ENCODE data around the gene NDUFS2. TPM values are rescaled to one million over a fixed set of nuclear protein-coding genes. Genes with fewer than 3 reads are reported as not detected.

The NDUFS2 gene
- total and polyA plus RNA-seq, 3 donors from 2014 or later, result 82.9 to 129 (median 117) TPM

DNA sequence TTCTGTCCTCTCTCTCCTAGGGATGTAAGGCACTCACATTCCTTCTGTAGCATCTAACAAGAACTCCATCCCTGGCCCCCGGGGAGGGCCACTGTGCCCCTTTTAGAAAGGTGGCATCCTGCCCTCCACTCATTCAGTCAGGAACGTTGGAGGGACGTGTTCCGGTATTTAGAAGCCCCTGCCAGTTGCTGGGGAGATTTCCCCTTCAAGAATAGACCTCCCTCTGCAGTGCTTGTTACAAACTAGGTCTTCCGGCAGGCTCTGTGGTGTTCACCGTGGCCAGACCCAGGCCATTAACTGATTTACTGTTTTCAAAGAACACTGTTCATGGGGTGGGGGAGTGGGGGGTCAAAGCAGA, 57.2 kb downstream of the NDUFS2 start:
- no peak for DNase-seq
- Histone ChIP-seq H3K9me3 (no peaks in the 10 kb centered on the region), H3K27me3 (no peaks in the 10 kb centered on the region), H3K27ac (no peak overlapping the region), H3K4me3 (peak overlapping the region; percentile 56 to 70), H3K36me3 (ENCODE audit: low read depth, missing control alignments) (no peaks in the 10 kb centered on the region), H3K4me1 (peaks cover 13% of the 10 kb centered on the region)
- WGBS, 2 donors, result 24 to 48% methylated on average over 6 of the region's 6 CpGs
- TF ChIP-seq POLR2A (IDR thresholded peaks at IDR 0.05), result no peak
- TF ChIP-seq, protein P1, sequence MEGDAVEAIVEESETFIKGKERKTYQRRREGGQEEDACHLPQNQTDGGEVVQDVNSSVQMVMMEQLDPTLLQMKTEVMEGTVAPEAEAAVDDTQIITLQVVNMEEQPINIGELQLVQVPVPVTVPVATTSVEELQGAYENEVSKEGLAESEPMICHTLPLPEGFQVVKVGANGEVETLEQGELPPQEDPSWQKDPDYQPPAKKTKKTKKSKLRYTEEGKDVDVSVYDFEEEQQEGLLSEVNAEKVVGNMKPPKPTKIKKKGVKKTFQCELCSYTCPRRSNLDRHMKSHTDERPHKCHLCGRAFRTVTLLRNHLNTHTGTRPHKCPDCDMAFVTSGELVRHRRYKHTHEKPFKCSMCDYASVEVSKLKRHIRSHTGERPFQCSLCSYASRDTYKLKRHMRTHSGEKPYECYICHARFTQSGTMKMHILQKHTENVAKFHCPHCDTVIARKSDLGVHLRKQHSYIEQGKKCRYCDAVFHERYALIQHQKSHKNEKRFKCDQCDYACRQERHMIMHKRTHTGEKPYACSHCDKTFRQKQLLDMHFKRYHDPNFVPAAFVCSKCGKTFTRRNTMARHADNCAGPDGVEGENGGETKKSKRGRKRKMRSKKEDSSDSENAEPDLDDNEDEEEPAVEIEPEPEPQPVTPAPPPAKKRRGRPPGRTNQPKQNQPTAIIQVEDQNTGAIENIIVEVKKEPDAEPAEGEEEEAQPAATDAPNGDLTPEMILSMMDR (IDR thresholded peaks at IDR 0.05), result no peak
- intact Hi-C loops (cut with DNase I; ENCODE audit: low total_unique reads), result no loop called here

DNA sequence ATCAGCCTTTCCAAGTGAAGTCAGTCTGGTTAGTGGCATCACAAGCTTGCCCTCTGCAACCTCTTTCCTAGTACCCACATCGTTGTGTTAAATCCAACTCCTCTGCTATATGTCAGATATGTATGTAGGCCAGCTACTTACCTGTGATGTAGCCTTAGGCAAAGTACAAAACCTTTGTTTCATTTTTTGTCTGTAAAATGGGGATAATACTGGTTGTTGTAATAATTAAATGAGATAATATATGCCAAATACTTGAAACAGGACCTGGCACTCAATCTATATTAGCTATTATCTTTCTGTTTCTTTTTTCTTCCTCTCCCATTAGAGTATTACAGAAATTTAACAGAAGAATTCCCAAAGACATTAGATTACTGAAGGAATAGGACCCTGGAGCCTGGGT, 57.6 kb downstream of the NDUFS2 start:
- TF ChIP-seq, protein P1 (IDR thresholded peaks at IDR 0.05), result no peak
- no peak for TF ChIP-seq POLR2A (IDR thresholded peaks at IDR 0.05)
- DNase-seq, result no peak
- Histone ChIP-seq H3K36me3 (ENCODE audit: low read depth, missing control alignments) (no peaks in the 10 kb centered on the region), H3K4me1 (peaks cover 13% of the 10 kb centered on the region), H3K27me3 (no peaks in the 10 kb centered on the region), H3K9me3 (no peaks in the 10 kb centered on the region), H3K4me3 (no peak overlapping the region), H3K27ac (no peak overlapping the region)
- intact Hi-C loops (cut with DNase I; ENCODE audit: low total_unique reads), result no loop called here
- WGBS, 2 donors, result 40 to 64% methylated on average over 1 of the region's 1 CpG

DNA sequence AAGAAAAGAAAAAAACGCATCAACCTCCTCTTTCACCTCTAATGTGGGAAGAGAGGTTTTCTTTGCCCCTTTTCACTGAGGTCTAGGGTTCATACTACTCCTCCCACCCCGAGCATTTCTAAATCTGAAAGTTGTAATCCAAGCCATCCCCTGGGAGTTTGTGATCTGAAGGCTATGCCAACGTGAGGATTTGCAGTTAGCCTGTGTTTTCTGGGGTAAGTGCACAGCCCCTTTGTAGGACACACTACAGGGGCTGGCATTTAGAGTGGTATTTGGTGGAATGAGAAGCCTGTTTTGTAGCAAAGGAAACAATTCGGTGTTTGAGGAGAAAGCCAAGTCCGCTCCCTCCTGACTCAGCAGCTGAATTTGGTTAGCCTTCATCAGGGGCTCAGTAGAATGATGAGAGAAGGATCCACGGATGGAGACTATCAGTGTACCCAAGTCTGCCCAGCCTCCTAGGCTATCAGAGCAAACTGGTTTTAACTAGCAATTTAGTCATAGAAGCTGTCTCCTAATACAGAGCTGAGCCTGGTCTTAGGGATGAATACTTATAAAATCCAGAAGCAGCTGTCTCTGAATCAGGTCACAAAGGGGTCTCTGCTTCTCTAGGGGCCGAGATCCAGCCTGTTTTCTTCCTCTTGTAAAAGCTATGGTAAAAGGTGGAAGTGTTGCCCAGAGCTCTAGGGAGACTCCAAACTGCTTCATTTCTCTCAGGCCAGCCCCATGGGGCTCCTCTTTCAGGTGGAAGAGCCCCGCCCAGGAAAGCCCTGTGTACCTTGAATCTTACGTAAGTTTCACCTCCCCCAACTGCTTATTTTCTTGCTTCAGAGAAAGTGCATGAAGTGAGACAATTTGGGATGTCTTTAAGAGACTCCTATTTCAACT, 58.5 kb downstream of the NDUFS2 start:
- TF ChIP-seq, protein P1 (IDR thresholded peaks at IDR 0.05), result no peak
- no peak for TF ChIP-seq POLR2A (IDR thresholded peaks at IDR 0.05)
- Histone ChIP-seq H3K27me3 (no peaks in the 10 kb centered on the region), H3K4me1 (peaks cover 13% of the 10 kb centered on the region), H3K9me3 (no peaks in the 10 kb centered on the region), H3K4me3 (no peak overlapping the region), H3K36me3 (ENCODE audit: low read depth, missing control alignments) (no peaks in the 10 kb centered on the region), H3K27ac (no peak overlapping the region)
- 53 to 59% methylated on average over 9 of the region's 9 CpGs for WGBS, 2 donors
- intact Hi-C loops (cut with DNase I; ENCODE audit: low total_unique reads), result no loop called here
- DNase-seq, result no peak

DNA sequence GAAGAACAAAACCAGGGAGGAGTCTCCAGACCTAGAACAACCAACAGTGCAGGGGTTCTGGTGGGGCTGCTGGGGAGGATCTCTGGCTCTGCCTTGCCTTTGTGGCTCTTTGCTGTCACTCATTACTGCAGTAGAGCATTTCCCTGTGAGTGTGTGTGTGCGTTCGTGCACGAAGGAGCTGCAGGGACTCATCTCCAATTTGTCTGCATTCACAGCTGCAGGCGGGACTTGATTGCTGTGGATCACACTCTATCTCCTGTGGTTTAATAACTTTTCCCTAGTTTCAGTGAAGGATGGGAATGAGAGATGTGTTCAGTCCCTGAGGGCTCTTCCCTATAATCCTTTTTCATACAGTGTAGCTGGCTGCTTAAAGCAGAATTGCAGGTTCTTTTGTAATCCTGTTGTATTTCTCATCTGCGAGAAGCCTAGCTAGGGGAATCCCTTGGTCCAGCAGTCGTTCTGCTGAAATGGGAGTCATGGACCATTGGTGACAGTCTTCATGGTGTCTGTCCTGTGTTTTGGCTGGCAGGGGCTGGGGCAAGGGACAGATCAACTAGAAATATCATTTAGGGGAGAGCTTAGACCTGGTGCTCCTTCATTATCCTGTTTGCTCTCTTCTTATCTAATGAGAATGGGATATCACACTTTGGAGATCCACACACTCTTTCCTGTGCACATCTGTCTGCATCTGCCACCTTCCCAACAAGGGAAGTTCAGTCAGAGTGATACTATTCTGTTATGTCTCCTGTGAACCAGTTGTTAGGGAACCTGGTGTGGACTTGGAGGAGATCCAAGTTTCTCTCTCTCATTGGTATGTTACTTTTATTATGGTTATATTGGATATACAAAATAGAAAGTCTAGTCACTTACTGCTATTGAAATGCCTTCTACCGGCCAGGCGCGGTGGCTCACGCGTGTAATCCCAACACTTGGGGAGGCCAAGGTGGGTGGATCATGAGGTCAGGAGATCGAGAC, 59.4 kb downstream of the NDUFS2 start:
- Histone ChIP-seq H3K27me3 (no peaks in the 10 kb centered on the region), H3K4me1 (peaks cover 20% of the 10 kb centered on the region), H3K9me3 (no peaks in the 10 kb centered on the region), H3K36me3 (ENCODE audit: low read depth, missing control alignments) (no peaks in the 10 kb centered on the region), H3K27ac (no peak overlapping the region), H3K4me3 (no peak overlapping the region)
- DNase-seq, result no peak
- intact Hi-C loops (cut with DNase I; ENCODE audit: low total_unique reads), result no loop called here
- TF ChIP-seq POLR2A (IDR thresholded peaks at IDR 0.05), result no peak
- TF ChIP-seq, protein P1 (IDR thresholded peaks at IDR 0.05), result no peak
- WGBS, 2 donors, result 75 to 84% methylated on average over 12 of the region's 12 CpGs

Small RNA genes within 50 kb of the gene (microRNA-seq; reads per million reads assigned to microRNA genes)
- gene MIR5187 (ENCODE audit: borderline number of aligned reads in 2 of 2, borderline replicate concordance in 1 of 2), result 0.69 to 0.70 reads per million in 2 donors

Other genes with a start within 250 kb of the NDUFS2 start
- 1 to 10 TPM in 1 of 2 donors, not detected in 1; 6.4 TPM for gene ITLN2, start 247.6 kb upstream of the NDUFS2 start, total RNA-seq
- gene ITLN2, start 247.6 kb upstream of the NDUFS2 start, polyA plus RNA-seq (ENCODE audit: insufficient read depth, low read depth, low replicate concordance), result 1.5 TPM
- 10 to 100 TPM; 34.5 to 38.3 TPM for gene F11R, start 181.2 kb upstream of the NDUFS2 start, total RNA-seq
- 54.0 TPM for gene F11R, start 181.2 kb upstream of the NDUFS2 start, polyA plus RNA-seq (ENCODE audit: insufficient read depth, low read depth, low replicate concordance)
- 100 to 1,000 TPM; 100 to 103 TPM for gene TSTD1, start 163.4 kb upstream of the NDUFS2 start, total RNA-seq
- 52.2 TPM for gene TSTD1, start 163.4 kb upstream of the NDUFS2 start, polyA plus RNA-seq (ENCODE audit: insufficient read depth, low read depth, low replicate concordance)
- gene USF1, start 156.4 kb upstream of the NDUFS2 start, total RNA-seq, result 10 to 100 TPM; 50.8 to 61.9 TPM
- gene USF1, start 156.4 kb upstream of the NDUFS2 start, polyA plus RNA-seq (ENCODE audit: insufficient read depth, low read depth, low replicate concordance), result 38.8 TPM
- 1 to 10 TPM in 1 of 2 donors, under 1 TPM in 1; 0.79 to 1.6 TPM for gene ARHGAP30, start 132.5 kb upstream of the NDUFS2 start, total RNA-seq
- 5.4 TPM for gene ARHGAP30, start 132.5 kb upstream of the NDUFS2 start, polyA plus RNA-seq (ENCODE audit: insufficient read depth, low read depth, low replicate concordance)
- gene NECTIN4, start 112.8 kb upstream of the NDUFS2 start, total RNA-seq, result 1 to 10 TPM in 1 of 2 donors, under 1 TPM in 1; 0.63 to 1.2 TPM
- gene NECTIN4, start 112.8 kb upstream of the NDUFS2 start, polyA plus RNA-seq (ENCODE audit: insufficient read depth, low read depth, low replicate concordance), result 1.3 TPM
- 10 to 100 TPM; 55.8 to 57.2 TPM for gene KLHDC9, start 104.0 kb upstream of the NDUFS2 start, total RNA-seq
- gene KLHDC9, start 104.0 kb upstream of the NDUFS2 start, polyA plus RNA-seq (ENCODE audit: insufficient read depth, low read depth, low replicate concordance), result 144 TPM
- gene PFDN2, start 84.3 kb upstream of the NDUFS2 start, total RNA-seq, result 10 to 100 TPM; 76.8 to 88.6 TPM
- 96.3 TPM for gene PFDN2, start 84.3 kb upstream of the NDUFS2 start, polyA plus RNA-seq (ENCODE audit: insufficient read depth, low read depth, low replicate concordance)
- gene NIT1, start 84.3 kb upstream of the NDUFS2 start, total RNA-seq, result 10 to 100 TPM; 44.8 to 51.1 TPM
- 51.1 TPM for gene NIT1, start 84.3 kb upstream of the NDUFS2 start, polyA plus RNA-seq (ENCODE audit: insufficient read depth, low read depth, low replicate concordance)
- gene DEDD, start 69.7 kb upstream of the NDUFS2 start, total RNA-seq, result 10 to 100 TPM; 53.8 to 54.0 TPM
- gene DEDD, start 69.7 kb upstream of the NDUFS2 start, polyA plus RNA-seq (ENCODE audit: insufficient read depth, low read depth, low replicate concordance), result 92.7 TPM
- 10 to 100 TPM; 36.9 to 68.3 TPM for gene UFC1, start 48.4 kb upstream of the NDUFS2 start, total RNA-seq
- 129 TPM for gene UFC1, start 48.4 kb upstream of the NDUFS2 start, polyA plus RNA-seq (ENCODE audit: insufficient read depth, low read depth, low replicate concordance)
- 10 to 100 TPM; 49.5 to 51.2 TPM for gene USP21, start 42.9 kb upstream of the NDUFS2 start, total RNA-seq
- 45.6 TPM for gene USP21, start 42.9 kb upstream of the NDUFS2 start, polyA plus RNA-seq (ENCODE audit: insufficient read depth, low read depth, low replicate concordance)
- 10 to 100 TPM; 19.5 to 24.8 TPM for gene PPOX, start 35.9 kb upstream of the NDUFS2 start, total RNA-seq
- gene PPOX, start 35.9 kb upstream of the NDUFS2 start, polyA plus RNA-seq (ENCODE audit: insufficient read depth, low read depth, low replicate concordance), result 20.5 TPM
- 10 to 100 TPM; 46.3 to 62.2 TPM for gene B4GALT3, start 24.9 kb upstream of the NDUFS2 start, total RNA-seq
- 56.2 TPM for gene B4GALT3, start 24.9 kb upstream of the NDUFS2 start, polyA plus RNA-seq (ENCODE audit: insufficient read depth, low read depth, low replicate concordance)
- 1 to 10 TPM; 2.4 to 3.2 TPM for gene ADAMTS4, start 3.3 kb upstream of the NDUFS2 start, total RNA-seq
- 2.7 TPM for gene ADAMTS4, start 3.3 kb upstream of the NDUFS2 start, polyA plus RNA-seq (ENCODE audit: insufficient read depth, low read depth, low replicate concordance)
- gene FCER1G, start 12.9 kb downstream of the NDUFS2 start, total RNA-seq, result 10 to 100 TPM in 1 of 2 donors, 1 to 10 TPM in 1; 2.1 to 13.3 TPM
- 60.9 TPM for gene FCER1G, start 12.9 kb downstream of the NDUFS2 start, polyA plus RNA-seq (ENCODE audit: insufficient read depth, low read depth, low replicate concordance)
- not detected for gene APOA2, start 21.3 kb downstream of the NDUFS2 start, total RNA-seq
- gene APOA2, start 21.3 kb downstream of the NDUFS2 start, polyA plus RNA-seq (ENCODE audit: insufficient read depth, low read depth, low replicate concordance), result 1.6 TPM
- gene TOMM40L, start 23.7 kb downstream of the NDUFS2 start, total RNA-seq, result 1 to 10 TPM; 4.7 to 6.0 TPM
- gene TOMM40L, start 23.7 kb downstream of the NDUFS2 start, polyA plus RNA-seq (ENCODE audit: insufficient read depth, low read depth, low replicate concordance), result 7.5 TPM
- gene NR1I3, start 35.8 kb downstream of the NDUFS2 start, total RNA-seq, result under 1 TPM; 0.31 to 0.68 TPM
- 0.57 TPM for gene NR1I3, start 35.8 kb downstream of the NDUFS2 start, polyA plus RNA-seq (ENCODE audit: insufficient read depth, low read depth, low replicate concordance)
- 1 to 10 TPM in 1 of 2 donors, under 1 TPM in 1; 0.79 to 3.0 TPM for gene PCP4L1, start 56.4 kb downstream of the NDUFS2 start, total RNA-seq
- 4.3 TPM for gene PCP4L1, start 56.4 kb downstream of the NDUFS2 start, polyA plus RNA-seq (ENCODE audit: insufficient read depth, low read depth, low replicate concordance)
- gene MPZ, start 107.6 kb downstream of the NDUFS2 start, total RNA-seq, result 1 to 10 TPM; 2.3 to 4.2 TPM
- 4.7 TPM for gene MPZ, start 107.6 kb downstream of the NDUFS2 start, polyA plus RNA-seq (ENCODE audit: insufficient read depth, low read depth, low replicate concordance)
- 10 to 100 TPM; 55.3 to 84.2 TPM for gene SDHC, start 112.0 kb downstream of the NDUFS2 start, total RNA-seq
- 188 TPM for gene SDHC, start 112.0 kb downstream of the NDUFS2 start, polyA plus RNA-seq (ENCODE audit: insufficient read depth, low read depth, low replicate concordance)
- 10 to 100 TPM in 1 of 2 donors, 1 to 10 TPM in 1; 3.8 to 13.9 TPM for gene CFAP126, start 165.5 kb downstream of the NDUFS2 start, total RNA-seq
- gene CFAP126, start 165.5 kb downstream of the NDUFS2 start, polyA plus RNA-seq (ENCODE audit: insufficient read depth, low read depth, low replicate concordance), result 45.4 TPM

Measured in testis (tissue), 3 donors.